ENCODE results near the gene UPK3B.
"Not testable (repeated sequence)": the region's sequence is repeated elsewhere in the genome, so short reads cannot be mapped to it uniquely, and the experiment has no call there.

Gene UPK3B

GRCh38 chr7:76514926-76515771, 4.8 kb downstream of the UPK3B start:
- H3K27me3 ChIP-seq (replicated peaks; ENCODE audit: control insufficient read depth, insufficient read depth, low read length, poor library complexity, severe bottlenecking), result no peaks in the 10 kb centered on the region
- no peak overlapping the region for H3K27ac ChIP-seq (ENCODE audit: insufficient read depth, low read length, poor library complexity, severe bottlenecking)
- no peaks in the 10 kb centered on the region for H3K9me3 ChIP-seq (ENCODE audit: control insufficient read depth, low read length)
- H3K4me1 ChIP-seq (ENCODE audit: control insufficient read depth, insufficient read depth, low read length, poor library complexity, severe bottlenecking), result no peaks in the 10 kb centered on the region
- DNase-seq, result no peak
- no peak overlapping the region for H3K4me3 ChIP-seq (ENCODE audit: insufficient read depth, low read depth, low read length, poor library complexity, severe bottlenecking)
- H3K36me3 ChIP-seq (ENCODE audit: control insufficient read depth, insufficient read depth, low read length), result no peaks in the 10 kb centered on the region

DNA sequence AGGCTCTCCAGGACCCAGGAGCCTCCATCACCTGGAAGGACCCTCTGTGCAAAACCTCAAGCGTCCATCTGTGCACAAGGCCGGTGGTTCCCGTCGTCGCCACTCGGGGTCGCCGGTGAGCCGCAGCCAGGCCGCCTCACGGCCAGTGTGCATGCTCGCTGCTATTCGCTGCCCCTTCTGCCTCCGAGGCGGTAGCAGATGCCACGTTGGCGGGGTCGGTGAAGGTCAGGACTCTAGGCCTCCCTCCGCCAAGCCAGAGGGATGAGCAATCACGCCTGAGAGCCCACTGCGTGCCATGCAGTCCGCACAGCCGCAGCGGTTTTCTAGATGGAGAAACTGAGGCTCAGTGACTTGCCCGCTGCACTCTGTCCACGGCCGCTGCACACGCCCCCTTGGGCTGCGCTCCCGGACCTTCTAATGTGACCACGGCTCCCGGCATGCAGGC, 5.7 kb downstream of the UPK3B start:
- Histone ChIP-seq H3K4me3 (ENCODE audit: insufficient read depth, low read depth, low read length, poor library complexity, severe bottlenecking) (no peak overlapping the region), H3K27ac (ENCODE audit: insufficient read depth, low read length, poor library complexity, severe bottlenecking) (no peak overlapping the region), H3K9me3 (ENCODE audit: control insufficient read depth, low read length) (no peaks in the 10 kb centered on the region), H3K27me3 (replicated peaks; ENCODE audit: control insufficient read depth, insufficient read depth, low read length, poor library complexity, severe bottlenecking) (no peaks in the 10 kb centered on the region), H3K36me3 (ENCODE audit: control insufficient read depth, insufficient read depth, low read length) (no peaks in the 10 kb centered on the region), H3K4me1 (ENCODE audit: control insufficient read depth, insufficient read depth, low read length, poor library complexity, severe bottlenecking) (no peaks in the 10 kb centered on the region)
- DNase-seq, result peak in 2 of 3 donors; percentile 22 to 33

DNA sequence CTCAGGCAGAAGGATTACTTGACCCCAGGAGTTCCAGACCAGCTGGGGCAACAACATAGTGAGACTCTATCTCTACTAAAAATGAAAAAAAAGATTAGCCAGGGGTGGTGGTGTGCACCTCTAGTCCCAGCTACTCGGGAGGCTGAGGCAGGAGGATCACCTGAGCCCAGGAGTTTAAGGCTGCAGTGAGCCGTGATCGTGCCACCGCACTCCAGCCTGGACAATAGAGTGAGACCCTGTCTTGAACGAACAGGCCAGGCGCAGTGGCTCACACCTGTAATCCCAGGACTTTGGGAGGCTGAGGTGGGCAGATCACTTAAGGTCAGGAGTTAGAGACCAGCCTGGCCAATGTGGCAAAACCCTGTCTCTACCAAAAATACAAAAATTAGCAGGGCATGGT, 6.6 kb downstream of the UPK3B start:
- not testable (repeated sequence) for H3K36me3 ChIP-seq (ENCODE audit: control insufficient read depth, insufficient read depth, low read length); H3K4me1 ChIP-seq (ENCODE audit: control insufficient read depth, insufficient read depth, low read length, poor library complexity, severe bottlenecking); H3K9me3 ChIP-seq (ENCODE audit: control insufficient read depth, low read length); H3K27ac ChIP-seq (ENCODE audit: insufficient read depth, low read length, poor library complexity, severe bottlenecking); H3K27me3 ChIP-seq (replicated peaks; ENCODE audit: control insufficient read depth, insufficient read depth, low read length, poor library complexity, severe bottlenecking); H3K4me3 ChIP-seq (ENCODE audit: insufficient read depth, low read depth, low read length, poor library complexity, severe bottlenecking); DNase-seq

- not testable (repeated sequence) for H3K9me3 ChIP-seq (ENCODE audit: control insufficient read depth, low read length); DNase-seq; H3K4me3 ChIP-seq (ENCODE audit: insufficient read depth, low read depth, low read length, poor library complexity, severe bottlenecking); H3K36me3 ChIP-seq (ENCODE audit: control insufficient read depth, insufficient read depth, low read length); H3K4me1 ChIP-seq (ENCODE audit: control insufficient read depth, insufficient read depth, low read length, poor library complexity, severe bottlenecking); H3K27me3 ChIP-seq (replicated peaks; ENCODE audit: control insufficient read depth, insufficient read depth, low read length, poor library complexity, severe bottlenecking); H3K27ac ChIP-seq (ENCODE audit: insufficient read depth, low read length, poor library complexity, severe bottlenecking)
Observed at GRCh38 chr7:76526183-76526582, 15.8 kb downstream of the UPK3B start.

DNA sequence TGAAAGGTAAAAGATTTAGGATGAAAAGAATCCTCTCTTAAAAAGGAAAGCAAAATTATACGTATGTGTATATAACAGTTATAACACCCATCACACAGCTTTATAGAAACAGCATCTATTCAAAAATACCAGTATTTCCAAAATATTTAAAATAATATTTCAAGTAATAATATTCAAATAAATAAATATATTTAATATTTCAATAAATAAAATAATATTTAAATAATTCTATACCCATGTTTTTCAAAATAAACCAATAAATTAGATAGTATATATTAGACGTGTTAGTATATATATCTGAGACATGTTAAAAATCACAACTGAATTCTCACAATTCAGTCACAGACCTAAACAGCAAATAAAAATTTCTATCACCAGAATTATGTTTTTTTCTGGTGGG, 21.3 kb downstream of the UPK3B start:
- H3K4me1 ChIP-seq (ENCODE audit: control insufficient read depth, insufficient read depth, low read length, poor library complexity, severe bottlenecking); H3K27me3 ChIP-seq (replicated peaks; ENCODE audit: control insufficient read depth, insufficient read depth, low read length, poor library complexity, severe bottlenecking); H3K27ac ChIP-seq (ENCODE audit: insufficient read depth, low read length, poor library complexity, severe bottlenecking): not testable (repeated sequence)

GRCh38 chr7:76543197-76543596, 32.8 kb downstream of the UPK3B start, which contains the start of gene SPDYE16:
Gene SPDYE16, minus strand, starts transcription at chr7:76543297. Its CDS starts 1,838 bp downstream, at chr7:76541459.
- not testable (repeated sequence) for DNase-seq; H3K36me3 ChIP-seq (ENCODE audit: control insufficient read depth, insufficient read depth, low read length); H3K27ac ChIP-seq (ENCODE audit: insufficient read depth, low read length, poor library complexity, severe bottlenecking); H3K4me3 ChIP-seq (ENCODE audit: insufficient read depth, low read depth, low read length, poor library complexity, severe bottlenecking); H3K4me1 ChIP-seq (ENCODE audit: control insufficient read depth, insufficient read depth, low read length, poor library complexity, severe bottlenecking); H3K9me3 ChIP-seq (ENCODE audit: control insufficient read depth, low read length); H3K27me3 ChIP-seq (replicated peaks; ENCODE audit: control insufficient read depth, insufficient read depth, low read length, poor library complexity, severe bottlenecking)

More for the DNA sequence above, 21.3 kb downstream of the UPK3B start:
- not testable (repeated sequence) for H3K4me3 ChIP-seq (ENCODE audit: insufficient read depth, low read depth, low read length, poor library complexity, severe bottlenecking); H3K9me3 ChIP-seq (ENCODE audit: control insufficient read depth, low read length); H3K36me3 ChIP-seq (ENCODE audit: control insufficient read depth, insufficient read depth, low read length); DNase-seq

DNA sequence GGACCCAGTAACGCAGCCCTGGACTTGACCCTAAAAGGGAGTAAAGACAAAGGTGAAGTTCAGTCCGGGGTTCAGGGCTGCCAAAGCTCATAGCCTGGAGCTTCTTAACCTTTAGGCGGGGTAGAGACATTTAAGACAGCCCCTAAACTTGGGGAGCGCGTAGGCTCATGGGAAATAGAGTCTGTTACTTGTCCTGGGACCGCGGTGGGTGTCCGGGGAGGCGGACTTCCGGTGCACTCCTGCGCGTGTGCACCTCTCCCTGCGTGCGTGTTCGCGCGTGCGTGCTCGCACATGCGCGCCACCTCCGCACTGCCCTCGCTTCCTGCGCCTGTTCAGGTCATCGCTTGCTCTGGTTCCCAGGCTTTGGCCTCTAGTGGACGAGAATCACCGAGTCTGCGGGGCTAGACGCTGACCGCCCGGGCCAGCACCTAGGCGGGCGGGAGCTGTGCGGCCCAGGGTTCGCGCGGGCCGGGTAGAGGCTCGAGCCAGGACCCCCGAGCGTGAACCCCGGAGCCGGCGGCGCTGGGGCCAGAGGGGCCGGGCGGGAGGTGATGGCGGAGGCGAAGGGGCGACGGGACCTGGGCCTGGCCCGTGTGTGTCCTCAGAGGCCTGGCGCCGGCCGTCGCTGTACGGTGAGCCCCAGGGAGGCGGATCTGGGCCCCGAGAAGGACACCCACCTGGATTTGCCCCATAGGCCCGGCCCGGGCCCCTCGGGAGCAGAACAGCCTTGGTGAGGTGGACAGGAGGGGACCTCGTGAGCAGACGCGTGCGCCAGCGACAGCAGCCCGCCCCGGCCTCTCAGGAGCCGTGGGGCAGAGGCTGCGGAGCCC, 38.9 kb downstream of the UPK3B start:
- DNase-seq, result peak; percentile 58 to 73 (median 65)
- not testable (repeated sequence) for H3K9me3 ChIP-seq (ENCODE audit: control insufficient read depth, low read length); H3K36me3 ChIP-seq (ENCODE audit: control insufficient read depth, insufficient read depth, low read length); H3K4me1 ChIP-seq (ENCODE audit: control insufficient read depth, insufficient read depth, low read length, poor library complexity, severe bottlenecking); H3K27me3 ChIP-seq (replicated peaks; ENCODE audit: control insufficient read depth, insufficient read depth, low read length, poor library complexity, severe bottlenecking)
- Histone ChIP-seq H3K27ac (ENCODE audit: insufficient read depth, low read length, poor library complexity, severe bottlenecking) (peak overlapping the region; percentile 62), H3K4me3 (ENCODE audit: insufficient read depth, low read depth, low read length, poor library complexity, severe bottlenecking) (peak overlapping the region; percentile 88)

DNA sequence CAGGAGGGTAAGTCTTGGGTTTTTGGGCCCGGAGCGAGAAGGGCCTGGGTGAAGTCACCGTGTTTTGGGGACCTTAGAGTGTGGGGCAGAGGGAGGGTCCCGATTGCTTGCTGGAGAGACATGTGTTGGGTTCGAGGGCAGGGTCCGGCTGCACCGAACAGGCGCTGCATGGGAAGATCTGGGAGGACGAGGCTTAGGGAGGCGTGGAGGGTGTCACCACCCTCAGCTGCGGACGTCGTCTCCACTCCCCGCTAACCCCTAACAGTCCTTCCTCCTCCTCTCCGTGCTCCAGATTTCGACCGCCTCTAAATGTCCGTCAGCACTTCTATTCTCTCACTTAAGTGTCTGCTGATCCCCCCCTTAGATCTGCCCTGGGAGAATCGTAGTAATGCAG, 39.5 kb downstream of the UPK3B start:
- DNase-seq; H3K4me1 ChIP-seq (ENCODE audit: control insufficient read depth, insufficient read depth, low read length, poor library complexity, severe bottlenecking); H3K27me3 ChIP-seq (replicated peaks; ENCODE audit: control insufficient read depth, insufficient read depth, low read length, poor library complexity, severe bottlenecking); H3K9me3 ChIP-seq (ENCODE audit: control insufficient read depth, low read length); H3K36me3 ChIP-seq (ENCODE audit: control insufficient read depth, insufficient read depth, low read length): not testable (repeated sequence)
- Histone ChIP-seq H3K4me3 (ENCODE audit: insufficient read depth, low read depth, low read length, poor library complexity, severe bottlenecking) (peak overlapping the region; percentile 88), H3K27ac (ENCODE audit: insufficient read depth, low read length, poor library complexity, severe bottlenecking) (peak overlapping the region; percentile 62)

DNA sequence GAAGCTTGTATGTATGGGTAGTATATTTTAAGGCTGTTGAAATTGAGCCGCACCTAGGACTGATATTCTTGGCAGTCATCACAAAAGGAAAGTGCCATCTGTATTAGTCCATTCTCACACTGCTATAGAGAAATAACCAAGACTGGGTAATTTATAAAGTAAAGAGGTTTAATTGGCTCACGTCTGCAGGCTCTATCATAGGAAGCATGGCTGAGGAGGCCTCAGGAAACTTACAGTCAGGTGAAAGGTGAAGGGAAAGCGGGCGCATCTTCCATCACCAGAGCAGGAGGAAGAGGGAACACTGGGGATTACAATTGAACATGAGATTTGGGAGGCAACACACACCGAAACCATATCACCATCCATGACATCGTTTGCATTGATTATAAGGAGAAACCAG, 41.6 kb downstream of the UPK3B start:
- not testable (repeated sequence) for H3K27ac ChIP-seq (ENCODE audit: insufficient read depth, low read length, poor library complexity, severe bottlenecking); H3K4me3 ChIP-seq (ENCODE audit: insufficient read depth, low read depth, low read length, poor library complexity, severe bottlenecking); DNase-seq

DNA sequence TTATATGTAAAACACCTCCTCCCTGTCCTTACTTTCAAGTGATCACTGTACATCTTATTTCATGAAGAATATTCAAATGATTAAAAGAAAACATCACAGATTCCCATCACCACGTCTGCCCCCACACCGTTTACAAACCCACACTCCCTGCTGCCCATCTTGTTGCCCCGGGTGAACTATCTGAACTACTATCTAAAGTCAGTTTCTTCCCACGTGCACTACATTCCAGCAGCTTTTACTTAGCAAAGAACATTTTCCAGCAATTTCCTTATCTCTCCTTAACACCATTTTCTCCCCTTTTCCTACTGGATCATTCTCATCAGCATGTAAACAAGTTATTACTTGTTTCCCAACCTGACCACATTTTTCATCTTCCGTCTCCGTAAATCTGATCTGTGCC, 49.3 kb downstream of the UPK3B start:
- not testable (repeated sequence) for H3K4me3 ChIP-seq (ENCODE audit: insufficient read depth, low read depth, low read length, poor library complexity, severe bottlenecking); H3K4me1 ChIP-seq (ENCODE audit: control insufficient read depth, insufficient read depth, low read length, poor library complexity, severe bottlenecking); DNase-seq; H3K27me3 ChIP-seq (replicated peaks; ENCODE audit: control insufficient read depth, insufficient read depth, low read length, poor library complexity, severe bottlenecking); H3K36me3 ChIP-seq (ENCODE audit: control insufficient read depth, insufficient read depth, low read length); H3K9me3 ChIP-seq (ENCODE audit: control insufficient read depth, low read length); H3K27ac ChIP-seq (ENCODE audit: insufficient read depth, low read length, poor library complexity, severe bottlenecking)

More for the DNA sequence above, 41.6 kb downstream of the UPK3B start:
- H3K36me3 ChIP-seq (ENCODE audit: control insufficient read depth, insufficient read depth, low read length); H3K27me3 ChIP-seq (replicated peaks; ENCODE audit: control insufficient read depth, insufficient read depth, low read length, poor library complexity, severe bottlenecking); H3K4me1 ChIP-seq (ENCODE audit: control insufficient read depth, insufficient read depth, low read length, poor library complexity, severe bottlenecking); H3K9me3 ChIP-seq (ENCODE audit: control insufficient read depth, low read length): not testable (repeated sequence)

All from effector memory CD4-positive, alpha-beta T cell (primary cell).